ENCODE results near the gene DUSP9.
A peak's percentile ranks its signal among the peaks of the same experiment; 100 is the strongest.

The DUSP9 gene

GRCh38 chrX:153649178-153649914, 2.3 kb downstream of the DUSP9 start:
- no peak for DNase-seq

- DNase-seq = no peak
These were observed 3.1 kb downstream of the DUSP9 start for GRCh38 chrX:153649915-153650782.

GRCh38 chrX:153650959-153651358, 4.0 kb downstream of the DUSP9 start:
- DNase-seq = no peak

- DNase-seq = no peak
These were observed 4.6 kb downstream of the DUSP9 start for GRCh38 chrX:153651540-153652079.

- DNase-seq = no peak
These were observed 6.6 kb downstream of the DUSP9 start for GRCh38 chrX:153653556-153653955.

GRCh38 chrX:153657161-153657560, 10.2 kb downstream of the DUSP9 start:
- DNase-seq = no peak

- no peak for DNase-seq
These were observed 12.3 kb downstream of the DUSP9 start for GRCh38 chrX:153659268-153659667.

- no peak for DNase-seq
These were observed 15.3 kb downstream of the DUSP9 start for GRCh38 chrX:153662266-153662665.

GRCh38 chrX:153665726-153666306, 18.8 kb downstream of the DUSP9 start:
- no peak for DNase-seq

- DNase-seq = no peak
These were observed 20.4 kb downstream of the DUSP9 start for GRCh38 chrX:153667281-153667955.

GRCh38 chrX:153667956-153668396, 21.0 kb downstream of the DUSP9 start:
- peak; percentile 70 for DNase-seq

GRCh38 chrX:153668423-153669173, 21.6 kb downstream of the DUSP9 start:
- no peak for DNase-seq

GRCh38 chrX:153669174-153669890, 22.3 kb downstream of the DUSP9 start:
- DNase-seq = no peak

GRCh38 chrX:153669901-153670731, 23.1 kb downstream of the DUSP9 start:
- no peak for DNase-seq

GRCh38 chrX:153670748-153671588, 24.0 kb downstream of the DUSP9 start:
- no peak for DNase-seq

- DNase-seq = no peak
These were observed 24.9 kb downstream of the DUSP9 start for GRCh38 chrX:153671589-153672530.

- DNase-seq = no peak
These were observed 25.8 kb downstream of the DUSP9 start for GRCh38 chrX:153672531-153673427.
